GM12875 (cell line): ENCODE measurements around the gene SYS1.

Source experiments
- H3K4me3 ChIP-seq: one replicate; pipeline ENCODE4 v1.5.1; 2011; ENCODE audit warnings: low read depth, low read length, control low read depth
- TF ChIP-seq, protein P1 (sequence below): IDR thresholded peaks from 2 replicates; pipeline ENCODE4 v1.5.1; 2011; ENCODE audit warnings: low read depth, mild to moderate bottlenecking, control low read depth, inconsistent platforms, low read length, moderate library complexity, borderline replicate concordance; ENCODE audit not compliant: insufficient read depth

The SYS1 gene

DNA sequence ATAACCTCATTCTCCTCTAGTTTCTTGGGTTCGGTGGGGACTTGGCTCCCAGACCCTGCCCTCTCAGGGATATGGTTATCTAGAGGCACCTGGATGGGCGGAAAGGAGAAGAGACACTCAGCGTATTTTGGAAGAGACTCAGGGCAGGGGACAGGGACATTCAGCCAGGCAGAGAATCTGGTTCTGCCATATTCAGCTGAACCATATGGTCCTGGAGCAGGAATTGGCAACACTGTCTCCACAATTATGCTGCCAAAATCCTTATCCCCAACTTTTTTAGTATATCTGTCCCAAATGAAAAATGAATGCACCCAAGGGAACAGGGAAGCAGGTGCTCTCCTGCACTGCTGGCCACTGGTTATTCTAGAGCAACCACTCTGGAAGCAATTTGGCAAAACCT is 32.5 kb upstream of the SYS1 start:
- TF ChIP-seq, protein P1, sequence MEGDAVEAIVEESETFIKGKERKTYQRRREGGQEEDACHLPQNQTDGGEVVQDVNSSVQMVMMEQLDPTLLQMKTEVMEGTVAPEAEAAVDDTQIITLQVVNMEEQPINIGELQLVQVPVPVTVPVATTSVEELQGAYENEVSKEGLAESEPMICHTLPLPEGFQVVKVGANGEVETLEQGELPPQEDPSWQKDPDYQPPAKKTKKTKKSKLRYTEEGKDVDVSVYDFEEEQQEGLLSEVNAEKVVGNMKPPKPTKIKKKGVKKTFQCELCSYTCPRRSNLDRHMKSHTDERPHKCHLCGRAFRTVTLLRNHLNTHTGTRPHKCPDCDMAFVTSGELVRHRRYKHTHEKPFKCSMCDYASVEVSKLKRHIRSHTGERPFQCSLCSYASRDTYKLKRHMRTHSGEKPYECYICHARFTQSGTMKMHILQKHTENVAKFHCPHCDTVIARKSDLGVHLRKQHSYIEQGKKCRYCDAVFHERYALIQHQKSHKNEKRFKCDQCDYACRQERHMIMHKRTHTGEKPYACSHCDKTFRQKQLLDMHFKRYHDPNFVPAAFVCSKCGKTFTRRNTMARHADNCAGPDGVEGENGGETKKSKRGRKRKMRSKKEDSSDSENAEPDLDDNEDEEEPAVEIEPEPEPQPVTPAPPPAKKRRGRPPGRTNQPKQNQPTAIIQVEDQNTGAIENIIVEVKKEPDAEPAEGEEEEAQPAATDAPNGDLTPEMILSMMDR: no peak
- H3K4me3 ChIP-seq: no peak overlapping the region

DNA sequence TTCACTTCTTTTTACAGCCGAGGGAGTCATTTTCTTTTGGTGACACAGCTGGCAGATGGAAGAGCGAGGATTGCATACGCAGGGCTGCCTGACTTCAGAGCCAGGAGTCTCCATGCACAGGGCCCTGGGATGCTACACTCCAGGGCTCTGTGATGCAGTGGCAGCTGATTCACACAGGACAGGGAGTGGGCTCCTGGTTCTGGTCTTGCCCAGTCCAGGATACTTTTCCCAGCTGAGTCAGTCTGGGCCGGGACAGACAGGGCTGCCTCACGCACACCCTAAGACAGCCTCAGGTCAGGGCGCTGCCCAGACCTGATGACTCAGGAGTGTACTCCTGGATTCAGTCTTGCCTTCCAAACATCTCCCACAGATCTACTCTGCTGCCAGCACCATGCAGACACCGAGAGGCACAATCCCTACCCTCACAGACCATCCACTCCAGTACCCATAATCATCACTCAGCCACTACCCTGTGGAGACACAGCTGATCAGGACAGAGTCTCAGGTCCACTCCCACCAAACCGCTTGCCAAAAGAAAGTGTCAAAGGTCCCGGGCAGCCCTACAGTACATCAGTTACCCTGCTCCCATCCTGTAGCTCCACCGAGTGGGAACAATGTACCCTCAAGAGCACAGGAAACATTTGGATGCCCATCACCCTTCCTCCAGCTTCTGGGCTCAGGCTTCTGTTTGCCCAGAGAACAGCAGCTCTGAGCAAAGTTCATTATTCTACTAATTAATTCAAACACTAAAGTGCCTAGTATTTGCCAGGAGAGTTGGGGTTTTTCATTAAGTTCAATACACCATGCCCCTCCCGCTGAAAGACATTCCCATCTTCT is 26.2 kb upstream of the SYS1 start:
- TF ChIP-seq, protein P1: no peak
- H3K4me3 ChIP-seq: no peak overlapping the region

DNA sequence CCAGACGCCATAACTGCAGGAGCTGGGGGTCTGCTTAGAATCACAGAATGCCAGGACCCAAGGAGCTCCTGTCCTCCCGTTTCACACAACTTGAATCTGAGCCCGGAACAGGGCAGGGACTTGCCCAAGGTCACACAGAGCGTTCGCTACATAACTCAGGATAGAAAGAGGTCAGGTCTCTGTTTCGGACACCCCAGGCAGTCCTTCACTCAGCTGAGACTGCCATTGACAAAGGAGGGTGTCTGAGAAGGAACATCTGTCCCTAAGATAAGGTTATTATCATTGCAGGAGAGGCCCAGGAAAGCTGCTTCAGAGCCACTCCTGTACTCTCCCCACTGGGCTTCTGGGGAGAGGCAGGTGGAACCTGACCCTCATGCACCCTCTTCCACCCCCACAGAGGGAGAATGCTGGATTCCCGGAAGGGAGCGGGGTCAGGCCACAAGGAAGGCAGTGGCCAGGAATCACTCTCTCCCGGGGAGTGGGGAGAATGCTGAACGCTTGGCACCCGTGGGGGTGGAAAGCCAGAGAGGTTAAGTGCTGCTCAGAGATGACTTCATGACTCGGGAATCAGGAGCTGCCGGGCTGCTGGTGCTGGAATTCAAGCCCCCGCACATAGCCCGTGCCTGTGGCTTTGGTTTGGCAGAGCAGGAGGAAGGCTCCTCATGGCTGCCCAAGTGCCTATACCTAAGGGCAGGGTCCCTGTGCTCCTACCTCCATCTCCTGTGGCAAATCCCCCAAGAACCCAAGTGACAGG is 25.4 kb upstream of the SYS1 start:
- TF ChIP-seq, protein P1: no peak
- H3K4me3 ChIP-seq: no peak overlapping the region

DNA sequence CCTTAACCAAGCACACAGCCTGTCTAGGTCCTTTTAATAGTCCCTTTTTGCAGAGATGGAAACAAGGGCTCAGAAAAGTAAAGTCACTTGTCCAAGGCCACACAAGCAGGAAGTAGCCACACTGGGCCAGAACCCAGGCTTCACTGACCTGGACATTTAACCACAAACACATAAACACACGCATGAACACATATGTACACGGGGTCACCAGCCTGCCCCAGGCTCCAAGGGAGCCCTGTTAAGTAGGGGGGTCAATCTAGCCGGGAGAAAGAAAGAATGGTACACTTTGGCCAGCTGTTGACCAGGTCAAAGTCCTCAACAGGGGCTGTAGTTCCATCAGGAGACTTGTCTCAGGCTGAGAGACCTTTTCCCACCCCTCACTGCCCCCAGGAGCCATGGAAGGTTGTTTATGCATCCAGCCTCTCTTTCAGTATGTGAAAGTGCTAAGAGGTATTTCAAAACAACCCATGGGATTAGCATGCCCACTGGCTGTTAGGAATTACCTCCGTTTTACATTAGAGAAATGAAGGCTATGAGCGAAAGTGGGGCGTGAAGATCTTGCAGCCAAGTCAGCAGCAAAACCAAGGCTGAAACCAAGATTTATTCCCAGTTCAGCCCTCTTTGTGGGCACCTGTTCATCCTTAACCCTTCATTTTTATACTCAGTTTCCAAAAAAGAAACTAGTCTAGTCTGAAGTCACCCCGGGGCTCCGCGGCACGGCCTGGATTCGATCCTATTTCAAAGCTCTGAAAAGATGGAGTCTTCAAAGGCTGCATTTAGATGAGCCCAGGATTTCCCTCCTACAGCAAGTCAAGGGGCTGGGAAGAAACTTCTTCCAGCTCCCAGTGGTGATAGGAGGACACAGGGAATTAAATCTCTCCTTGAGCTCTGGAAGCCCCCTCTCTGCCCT is 24.6 kb upstream of the SYS1 start:
- TF ChIP-seq, protein P1: no peak
- H3K4me3 ChIP-seq: no peak overlapping the region

DNA sequence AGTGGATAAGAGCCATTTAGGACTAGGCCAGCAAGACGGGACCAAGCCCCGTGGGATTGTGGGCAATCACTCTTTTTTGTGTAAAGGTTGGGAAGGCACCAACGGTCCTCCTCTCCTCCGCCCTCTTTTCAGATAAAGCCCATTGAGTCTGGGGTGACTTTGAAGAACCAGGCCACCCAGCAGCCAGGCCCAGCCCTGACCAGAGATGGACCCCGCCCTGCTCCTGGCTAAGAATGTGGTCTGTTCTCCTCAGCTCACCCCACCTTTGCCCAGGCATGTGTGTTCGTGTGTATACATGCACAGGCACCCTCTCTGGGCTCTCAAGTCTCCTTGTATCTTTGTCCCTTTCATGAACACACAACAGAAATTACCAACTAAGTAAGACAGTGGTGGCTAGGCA is 23.9 kb upstream of the SYS1 start:
- H3K4me3 ChIP-seq: no peak overlapping the region
- TF ChIP-seq, protein P1: no peak

DNA sequence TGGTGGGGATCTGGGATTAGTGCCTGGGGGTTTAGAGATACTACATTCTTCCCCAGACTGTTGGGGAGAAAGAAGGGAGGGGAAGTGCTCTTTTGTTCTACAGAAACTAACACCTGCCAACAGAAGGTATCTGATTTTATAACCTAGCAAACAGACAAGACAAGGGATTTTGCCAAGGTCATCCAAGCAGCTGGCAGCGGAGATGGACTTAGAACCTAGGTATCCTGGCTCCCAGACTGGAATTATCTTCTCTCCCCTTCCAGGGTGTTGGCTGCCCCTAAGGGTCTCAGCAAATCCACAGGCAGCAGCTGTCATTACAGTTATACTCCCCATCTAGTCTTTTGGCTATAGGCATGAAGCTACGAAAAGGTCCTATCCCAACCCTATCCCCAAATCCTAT is 23.2 kb upstream of the SYS1 start:
- no peak overlapping the region for H3K4me3 ChIP-seq
- TF ChIP-seq, protein P1: no peak
